Measurements from ENCODE around the gene GREB1L. TPM values are rescaled to one million over a fixed set of nuclear protein-coding genes. Genes with fewer than 3 reads are reported as not detected.

Gene GREB1L
- total and polyA plus RNA-seq, 2 experiments from 2014 or later: 1.9 to 3.0 TPM

GRCh38 chr18:21361307-21361880 is 119.4 kb downstream of the GREB1L start:
- no peak overlapping the region for H3K9ac ChIP-seq
- H3K9me2 ChIP-seq (ENCODE audit: insufficient read depth): no peaks in the 10 kb centered on the region
- H4K20me1 ChIP-seq (ENCODE audit: insufficient read depth): no peaks in the 10 kb centered on the region
- H3K4me3 ChIP-seq: no peak overlapping the region
- H3K79me2 ChIP-seq (ENCODE audit: insufficient read depth): no peaks in the 10 kb centered on the region
- no peak overlapping the region for H3K27ac ChIP-seq
- no peaks in the 10 kb centered on the region for H3K36me3 ChIP-seq (ENCODE audit: low read depth)
- in situ Hi-C loops (cut with MboI): loop anchor here (25.0 kb wide), 1 partner anchor 151 kb away; no protein-coding TSS in a partner anchor
- peaks cover 18% of the 10 kb centered on the region; the same call in 1 of the 2 replicates for H3F3A ChIP-seq (ENCODE audit: insufficient read depth)
- TF ChIP-seq EZH2 (IDR thresholded peaks at IDR 0.05; ENCODE audit: insufficient read depth, poor library complexity, severe bottlenecking): no peak
- TF ChIP-seq EZH2phosphoT487 (IDR thresholded peaks at IDR 0.05; ENCODE audit: insufficient read depth, low read depth): no peak
- H3K4me2 ChIP-seq (ENCODE audit: unreplicated experiment): no peak overlapping the region
- H3K9me3 ChIP-seq (ENCODE audit: low read depth): no peaks in the 10 kb centered on the region
- no peaks in the 10 kb centered on the region for H3K27me3 ChIP-seq (replicated peaks; ENCODE audit: insufficient read depth)
- peaks cover 43% of the 10 kb centered on the region for H3K4me1 ChIP-seq (ENCODE audit: insufficient read depth)
- peak overlapping the region; percentile 63 for H2AFZ ChIP-seq
- peak; percentile 9 for DNase-seq

- peak overlapping the region; percentile 7 for H3K4me2 ChIP-seq (ENCODE audit: unreplicated experiment)
- H3K4me1 ChIP-seq (ENCODE audit: insufficient read depth): peaks cover 43% of the 10 kb centered on the region
- no peaks in the 10 kb centered on the region for H4K20me1 ChIP-seq (ENCODE audit: insufficient read depth)
- peaks cover 18% of the 10 kb centered on the region; the same call in 1 of the 2 replicates for H3F3A ChIP-seq (ENCODE audit: insufficient read depth)
- DNase-seq: peak; percentile 60
- in situ Hi-C loops (cut with MboI): loop anchor here (25.0 kb wide), 1 partner anchor 149 kb away; no protein-coding TSS in a partner anchor
- no peaks in the 10 kb centered on the region for H3K9me3 ChIP-seq (ENCODE audit: low read depth)
- no peaks in the 10 kb centered on the region for H3K9me2 ChIP-seq (ENCODE audit: insufficient read depth)
- no peak overlapping the region for H3K9ac ChIP-seq
- H3K36me3 ChIP-seq (ENCODE audit: low read depth): no peaks in the 10 kb centered on the region
- H3K79me2 ChIP-seq (ENCODE audit: insufficient read depth): no peaks in the 10 kb centered on the region
- 6 to 9% methylated on average over 1 of the region's 1 CpG for WGBS, 2 experiments (ENCODE audit: low coverage in 1 of 2, low lambda C conversion rate in 2 of 2, missing lambda C conversion rate in 2 of 2)
- H3K4me3 ChIP-seq: no peak overlapping the region
- 0 out of 2 replicates have a peak overlapping the region, but pooled peaks have one; percentile 9 for H2AFZ ChIP-seq
- H3K27me3 ChIP-seq (replicated peaks; ENCODE audit: insufficient read depth): no peaks in the 10 kb centered on the region
- no peak overlapping the region for H3K27ac ChIP-seq
- TF ChIP-seq EZH2 (IDR thresholded peaks at IDR 0.05; ENCODE audit: insufficient read depth, poor library complexity, severe bottlenecking): no peak
These were observed 120.8 kb downstream of the GREB1L start for GRCh38 chr18:21362831-21363230.

GRCh38 chr18:21363348-21363747 is 121.3 kb downstream of the GREB1L start:
- H3K4me2 ChIP-seq (ENCODE audit: unreplicated experiment): peak overlapping the region; percentile 51
- H3K9me3 ChIP-seq (ENCODE audit: low read depth): no peaks in the 10 kb centered on the region
- no peak for TF ChIP-seq EZH2phosphoT487 (IDR thresholded peaks at IDR 0.05; ENCODE audit: insufficient read depth, low read depth)
- TF ChIP-seq EZH2 (IDR thresholded peaks at IDR 0.05; ENCODE audit: insufficient read depth, poor library complexity, severe bottlenecking): no peak
- H3K4me3 ChIP-seq: 0 out of 2 replicates have a peak overlapping the region, but pooled peaks have one; percentile 12
- no peak overlapping the region for H3K9ac ChIP-seq
- peaks cover 43% of the 10 kb centered on the region for H3K4me1 ChIP-seq (ENCODE audit: insufficient read depth)
- no peaks in the 10 kb centered on the region for H3K79me2 ChIP-seq (ENCODE audit: insufficient read depth)
- 0 to 6% methylated on average over 1 of the region's 1 CpG for WGBS, 2 experiments (ENCODE audit: low coverage in 1 of 2, low lambda C conversion rate in 2 of 2, missing lambda C conversion rate in 2 of 2)
- peaks cover 18% of the 10 kb centered on the region; the same call in 1 of the 2 replicates for H3F3A ChIP-seq (ENCODE audit: insufficient read depth)
- no peak overlapping the region for H3K27ac ChIP-seq
- no peaks in the 10 kb centered on the region for H3K27me3 ChIP-seq (replicated peaks; ENCODE audit: insufficient read depth)
- H3K9me2 ChIP-seq (ENCODE audit: insufficient read depth): no peaks in the 10 kb centered on the region
- no peaks in the 10 kb centered on the region for H4K20me1 ChIP-seq (ENCODE audit: insufficient read depth)
- H3K36me3 ChIP-seq (ENCODE audit: low read depth): no peaks in the 10 kb centered on the region
- in situ Hi-C loops (cut with MboI): loop anchor here (25.0 kb wide), 1 partner anchor 149 kb away; no protein-coding TSS in a partner anchor
- H2AFZ ChIP-seq: peak overlapping the region; percentile 60
- DNase-seq: no peak

- H3F3A ChIP-seq (ENCODE audit: insufficient read depth): peaks cover 22% of the 10 kb centered on the region; the same call in 1 of the 2 replicates
- no peaks in the 10 kb centered on the region for H4K20me1 ChIP-seq (ENCODE audit: insufficient read depth)
- no peak overlapping the region for H2AFZ ChIP-seq
- no peaks in the 10 kb centered on the region for H3K9me2 ChIP-seq (ENCODE audit: insufficient read depth)
- no peaks in the 10 kb centered on the region for H3K9me3 ChIP-seq (ENCODE audit: low read depth)
- no peak for DNase-seq
- WGBS, 2 experiments (ENCODE audit: low coverage in 1 of 2, low lambda C conversion rate in 2 of 2, missing lambda C conversion rate in 2 of 2): 70 to 75% methylated on average over 2 of the region's 2 CpGs
- in situ Hi-C loops (cut with MboI): loop anchor here (25.0 kb wide), 1 partner anchor 148 kb away; no protein-coding TSS in a partner anchor
- H3K79me2 ChIP-seq (ENCODE audit: insufficient read depth): no peaks in the 10 kb centered on the region
- TF ChIP-seq EZH2phosphoT487 (IDR thresholded peaks at IDR 0.05; ENCODE audit: insufficient read depth, low read depth): no peak
- no peak for TF ChIP-seq EZH2 (IDR thresholded peaks at IDR 0.05; ENCODE audit: insufficient read depth, poor library complexity, severe bottlenecking)
- no peak overlapping the region for H3K27ac ChIP-seq
- H3K4me2 ChIP-seq (ENCODE audit: unreplicated experiment): no peak overlapping the region
- H3K9ac ChIP-seq: no peak overlapping the region
- H3K36me3 ChIP-seq (ENCODE audit: low read depth): no peaks in the 10 kb centered on the region
- H3K4me1 ChIP-seq (ENCODE audit: insufficient read depth): peaks cover 50% of the 10 kb centered on the region
- no peak overlapping the region for H3K4me3 ChIP-seq
- H3K27me3 ChIP-seq (replicated peaks; ENCODE audit: insufficient read depth): no peaks in the 10 kb centered on the region
These were observed 122.4 kb downstream of the GREB1L start for GRCh38 chr18:21364471-21364870.

All from GM23248 (cell line).